ENCODE measurements around the gene ARRDC2. TPM values are rescaled to one million over a fixed set of nuclear protein-coding genes. Genes with fewer than 3 reads are reported as not detected.

ARRDC2 gene
- 13.6 and 14.9 TPM in 2 replicates for total RNA-seq

GRCh38 chr19:18007917-18008673 lies at the start of gene ARRDC2:
TSS of gene ARRDC2 (plus strand) at chr19:18008170. CDS start at chr19:18008311, 141 bp downstream.

GRCh38 chr19:17966550-17967256 lies 41.3 kb upstream of the ARRDC2 start, which contains the start of gene KCNN1:
TSS of gene KCNN1 (plus strand) at chr19:17967107. CDS start at chr19:17973889, 6,782 bp downstream.

Small RNAs within 50 kb of the gene (small RNA-seq; reads per million reads assigned to genes)
- not detected for gene RNA5SP468

Other genes starting within 250 kb of the ARRDC2 start
- gene B3GNT3, start 213.0 kb upstream of the ARRDC2 start, total RNA-seq: not detected in 2 replicates
- gene INSL3, start 186.7 kb upstream of the ARRDC2 start, total RNA-seq: not detected in 2 replicates
- 3.4 and 3.6 TPM in 2 replicates for gene JAK3, start 160.2 kb upstream of the ARRDC2 start, total RNA-seq
- gene RPL18A, start 148.3 kb upstream of the ARRDC2 start, total RNA-seq: 992 and 1,066 TPM in 2 replicates
- gene SLC5A5, start 136.2 kb upstream of the ARRDC2 start, total RNA-seq: not detected in 2 replicates
- gene CCDC124, start 75.2 kb upstream of the ARRDC2 start, total RNA-seq: 24.9 and 27.8 TPM in 2 replicates
- gene KCNN1, start 41.1 kb upstream of the ARRDC2 start, total RNA-seq: not detected in 2 replicates
- 0.26 and 0.32 TPM in 2 replicates for gene IL12RB1, start 78.8 kb downstream of the ARRDC2 start, total RNA-seq
- 3.8 and 4.3 TPM in 2 replicates for gene MAST3, start 89.6 kb downstream of the ARRDC2 start, total RNA-seq
- gene PIK3R2, start 145.0 kb downstream of the ARRDC2 start, total RNA-seq: 22.7 and 30.7 TPM in 2 replicates
- 9.3 and 11.3 TPM in 2 replicates for gene IFI30, start 165.6 kb downstream of the ARRDC2 start, total RNA-seq
- 6.2 and 8.1 TPM in 2 replicates for gene MPV17L2, start 185.0 kb downstream of the ARRDC2 start, total RNA-seq
- 0.65 and 1.2 TPM in 2 replicates for gene RAB3A, start 195.9 kb downstream of the ARRDC2 start, total RNA-seq
- gene PDE4C, start 218.3 kb downstream of the ARRDC2 start, total RNA-seq: under 0.01 and 0.22 TPM in 2 replicates

Data from articular chondrocyte of knee joint (primary cell).